GM18526 (cell line): ENCODE results near the gene PCDHA1.
"Not testable (repeated sequence)": the region's sequence is repeated elsewhere in the genome, so short reads cannot be mapped to it uniquely, and the experiment has no call there.

Experiments used
- POLR2A ChIP-seq: IDR thresholded peaks from 3 replicates; pipeline ENCODE4 v1.6.1; 2011; ENCODE audit not compliant: insufficient read length; ENCODE audit errors: extremely low read depth

Gene PCDHA1

GRCh38 chr5:140848139-140849102 is 62.5 kb downstream of the PCDHA1 start, which contains the start of gene PCDHA9:
Gene PCDHA9 (plus strand): TSS chr5:140848382. CDS start chr5:140848496, 114 bp downstream.
- not testable (repeated sequence) for TF ChIP-seq POLR2A

DNA sequence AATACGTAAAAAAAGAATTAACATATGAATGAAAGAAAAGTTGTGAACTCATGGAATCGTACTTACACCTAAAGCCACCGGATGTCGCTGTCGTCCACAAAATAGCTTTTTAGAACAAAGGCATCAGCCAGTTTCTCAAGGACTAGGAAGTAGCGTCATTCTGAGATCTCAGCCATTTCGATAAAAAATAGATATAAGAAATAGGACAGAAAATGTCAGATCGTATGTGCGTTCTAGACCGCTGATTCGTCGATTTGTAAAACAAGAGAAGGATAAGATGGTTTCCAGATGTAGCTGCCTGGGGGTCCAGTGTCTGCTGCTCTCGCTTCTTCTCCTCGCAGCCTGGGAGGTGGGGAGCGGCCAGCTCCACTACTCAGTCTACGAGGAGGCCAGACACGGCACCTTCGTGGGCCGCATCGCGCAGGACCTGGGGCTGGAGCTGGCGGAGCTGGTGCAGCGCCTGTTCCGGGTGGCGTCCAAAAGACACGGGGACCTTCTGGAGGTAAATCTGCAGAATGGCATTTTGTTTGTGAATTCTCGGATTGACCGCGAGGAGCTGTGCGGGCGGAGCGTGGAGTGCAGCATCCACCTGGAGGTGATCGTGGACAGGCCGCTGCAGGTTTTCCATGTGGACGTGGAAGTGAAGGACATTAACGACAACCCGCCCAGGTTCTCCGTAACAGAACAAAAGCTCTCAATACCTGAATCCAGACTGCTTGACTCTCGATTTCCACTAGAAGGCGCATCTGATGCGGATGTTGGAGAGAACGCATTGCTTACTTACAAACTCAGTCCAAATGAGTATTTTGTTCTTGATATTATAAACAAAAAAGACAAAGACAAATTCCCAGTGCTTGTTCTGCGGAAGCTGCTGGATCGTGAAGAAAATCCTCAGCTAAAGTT is 70.1 kb downstream of the PCDHA1 start, which contains the start of gene PCDHA10:
Gene PCDHA10 (plus strand): TSS at position 126 of the 903 bp plus-strand sequence. CDS start 152 bp downstream, at position 278.
- TF ChIP-seq POLR2A: no peak

- no peak for TF ChIP-seq POLR2A
Observed at GRCh38 chr5:140857177-140857986, 71.4 kb downstream of the PCDHA1 start.

DNA sequence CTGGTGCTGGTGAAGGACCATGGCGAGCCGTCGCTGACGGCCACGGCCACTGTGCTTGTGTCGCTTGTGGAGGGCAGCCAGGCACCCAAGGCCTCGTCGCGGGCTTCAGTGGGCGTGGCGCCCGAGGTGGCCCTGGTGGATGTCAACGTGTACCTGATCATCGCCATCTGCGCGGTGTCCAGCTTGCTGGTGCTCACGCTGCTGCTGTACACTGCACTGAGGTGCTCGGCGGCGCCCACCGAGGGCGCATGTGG is 72.0 kb downstream of the PCDHA1 start:
- TF ChIP-seq POLR2A: no peak

- TF ChIP-seq POLR2A: no peak
Observed at GRCh38 chr5:140862441-140863295, 76.7 kb downstream of the PCDHA1 start.

- no peak for TF ChIP-seq POLR2A
Observed at GRCh38 chr5:140868721-140869554, 83.0 kb downstream of the PCDHA1 start, which contains the start of gene PCDHA11. Gene PCDHA11 (plus strand): TSS chr5:140868957. CDS start chr5:140869104, 147 bp downstream.

- no peak for TF ChIP-seq POLR2A
Observed at GRCh38 chr5:140869555-140869886, 83.6 kb downstream of the PCDHA1 start.

GRCh38 chr5:140870221-140871201 is 84.6 kb downstream of the PCDHA1 start:
- TF ChIP-seq POLR2A: no peak

- no peak for TF ChIP-seq POLR2A
Observed at GRCh38 chr5:140875085-140876065, 89.4 kb downstream of the PCDHA1 start, which contains the start of gene PCDHA12. Gene PCDHA12 (plus strand): TSS chr5:140875308. CDS start chr5:140875473, 165 bp downstream.

GRCh38 chr5:140877262-140877581 is 91.3 kb downstream of the PCDHA1 start:
- TF ChIP-seq POLR2A: no peak
